Immature natural killer cell (primary cell): ENCODE data around the gene ATP5F1E. TPM values are rescaled to one million over a fixed set of nuclear protein-coding genes. Genes with fewer than 3 reads are reported as not detected.

Experiments
- DNase-seq, 3 donors: peaks; one replicate each; pipeline ENCODE4 v3.0.0; 2022; ENCODE audit warnings: mixed read lengths in 1 of 3
- H3K27ac Mint-ChIP-seq, 6 donors: one replicate each; pipeline ENCODE4 v1.8.0; 2020; ENCODE audit warnings: mixed read lengths in 6 of 6, mild to moderate bottlenecking in 5 of 6, inconsistent platforms in 4 of 6, moderate library complexity in 3 of 6
- H3K27me3 Mint-ChIP-seq, 3 donors: one replicate each; pipeline ENCODE4 v1.8.0; 2020 to 2021; ENCODE audit warnings: low read depth in 3 of 3, mild to moderate bottlenecking in 3 of 3, mixed read lengths in 3 of 3, moderate library complexity in 3 of 3, inconsistent platforms in 1 of 3
- H3K36me3 Mint-ChIP-seq, 3 donors: one replicate each; pipeline ENCODE4 v1.8.0; 2020; ENCODE audit warnings: mixed read lengths in 3 of 3, inconsistent platforms in 2 of 3, mild to moderate bottlenecking in 2 of 3
- H3K4me1 Mint-ChIP-seq, 2 donors: one replicate each; pipeline ENCODE4 v1.8.0; 2020; ENCODE audit warnings: inconsistent platforms in 2 of 2, mild to moderate bottlenecking in 2 of 2, mixed read lengths in 2 of 2, moderate library complexity in 1 of 2
- H3K4me3 Mint-ChIP-seq, 5 donors: one replicate each; pipeline ENCODE4 v1.8.0; 2020; ENCODE audit warnings: mild to moderate bottlenecking in 5 of 5, mixed read lengths in 5 of 5, inconsistent platforms in 3 of 5, moderate library complexity in 3 of 5
- H3K9me3 Mint-ChIP-seq, 6 donors: one replicate each; pipeline ENCODE4 v1.8.0; 2020; ENCODE audit warnings: mild to moderate bottlenecking in 6 of 6, mixed read lengths in 6 of 6, inconsistent platforms in 4 of 6, moderate library complexity in 3 of 6
- polyA plus RNA-seq, 3 donors: library from polyadenylated mRNA; unstranded; fragments of 300-500 nt; fragmentation: Illumina TruSeq; gene quantifications; one replicate each; pipeline ENCODE4 v1.2.3, GENCODE V29; 2021

ATP5F1E gene
- polyA plus RNA-seq, 3 donors from 2014 or later: 43.3 to 138 (median 91.7) TPM

GRCh38 chr20:59024111-59024530 is 8.0 kb downstream of the ATP5F1E start:
- H3K4me3 Mint-ChIP-seq: no peak overlapping the region

GRCh38 chr20:59023616-59024015 is 8.5 kb downstream of the ATP5F1E start:
- Mint-ChIP-seq H3K27ac (no peak overlapping the region), H3K27me3 (no peaks in the 10 kb centered on the region), H3K36me3 (peaks cover 10 to 22% (median 19%) of the 10 kb centered on the region in 3 donors), H3K4me3 (no peak overlapping the region), H3K4me1 (peaks cover 30 to 40% of the 10 kb centered on the region in 2 donors), H3K9me3 (no peaks in the 10 kb centered on the region)
- no peak for DNase-seq

More at GRCh38 chr20:59024111-59024530, 8.0 kb downstream of the ATP5F1E start:
- Mint-ChIP-seq H3K9me3 (no peaks in the 10 kb centered on the region), H3K36me3 (peaks cover 10 to 26% (median 19%) of the 10 kb centered on the region in 3 donors), H3K27ac (peak overlapping the region in 1 of 6 donors; percentile 41), H3K4me1 (peaks cover 35 to 45% of the 10 kb centered on the region in 2 donors), H3K27me3 (no peaks in the 10 kb centered on the region)
- no peak for DNase-seq

DNA sequence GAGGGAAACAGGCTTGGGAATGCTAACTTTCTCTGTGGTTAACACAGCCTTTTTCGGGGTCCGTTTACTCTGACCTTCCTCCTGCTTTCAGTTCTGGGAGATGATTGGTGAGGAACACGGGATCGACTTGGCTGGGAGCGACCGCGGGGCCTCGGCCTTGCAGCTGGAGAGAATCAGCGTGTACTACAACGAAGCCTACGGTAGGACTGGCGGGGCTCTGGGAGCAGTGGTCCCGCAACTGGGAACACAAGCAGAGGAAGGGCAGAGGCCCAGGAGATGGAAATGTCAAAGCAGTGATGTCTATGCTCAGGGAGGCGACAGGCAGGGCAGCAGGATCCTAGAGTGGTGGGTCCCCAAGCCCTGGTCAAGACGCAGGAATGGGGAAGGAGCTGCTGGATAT is 9.4 kb downstream of the ATP5F1E start:
- H3K4me1 Mint-ChIP-seq: peaks cover 23 to 31% of the 10 kb centered on the region in 2 donors
- no peak for DNase-seq
- H3K27ac Mint-ChIP-seq: no peak overlapping the region
- H3K4me3 Mint-ChIP-seq: no peak overlapping the region
- no peaks in the 10 kb centered on the region for H3K9me3 Mint-ChIP-seq
- peaks cover 10 to 19% (median 16%) of the 10 kb centered on the region in 3 donors for H3K36me3 Mint-ChIP-seq
- no peaks in the 10 kb centered on the region for H3K27me3 Mint-ChIP-seq

- H3K27me3 Mint-ChIP-seq: no peaks in the 10 kb centered on the region
- H3K9me3 Mint-ChIP-seq: no peaks in the 10 kb centered on the region
- peaks cover 6 to 19% (median 7%) of the 10 kb centered on the region in 3 donors for H3K36me3 Mint-ChIP-seq
- H3K4me3 Mint-ChIP-seq: no peak overlapping the region
- peak overlapping the region in 1 of 6 donors; percentile 75 for H3K27ac Mint-ChIP-seq
- peaks cover 21 to 28% of the 10 kb centered on the region in 2 donors for H3K4me1 Mint-ChIP-seq
- DNase-seq: no peak
Observed at GRCh38 chr20:59020938-59021551, 11.1 kb downstream of the ATP5F1E start.

DNA sequence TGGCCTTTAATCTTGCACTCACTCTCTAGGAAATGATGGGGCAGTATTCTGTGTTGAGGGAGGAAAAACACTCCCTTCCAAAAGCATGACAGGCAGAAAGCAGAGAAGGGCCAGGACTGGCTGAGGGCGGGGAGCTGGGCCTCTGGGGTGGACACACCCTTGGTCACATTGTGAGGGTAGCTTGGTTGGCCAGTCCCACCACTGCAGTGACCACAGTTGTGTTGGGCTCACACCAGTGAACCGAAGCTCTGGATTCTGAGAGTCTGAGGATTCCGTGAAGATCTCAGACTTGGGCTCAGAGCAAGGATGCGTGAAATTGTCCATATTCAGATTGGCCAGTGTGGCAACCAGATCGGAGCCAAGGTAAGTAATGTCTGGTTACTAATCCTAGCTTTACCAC is 12.9 kb downstream of the ATP5F1E start, which contains the start of gene TUBB1:
TUBB1 (plus strand) TSS at position 213 of the 400 bp plus-strand sequence; CDS start at position 307, 94 bp downstream.
- peaks cover 23 to 25% of the 10 kb centered on the region in 2 donors for H3K4me1 Mint-ChIP-seq
- peaks cover 0 to 15% (median 6%) of the 10 kb centered on the region in 3 donors for H3K36me3 Mint-ChIP-seq
- no peak for DNase-seq
- H3K27ac Mint-ChIP-seq: no peak within 1 kb of the TSS
- no peaks in the 10 kb centered on the region for H3K9me3 Mint-ChIP-seq
- H3K4me3 Mint-ChIP-seq: no peak within 1 kb of the TSS
- peaks cover 0 to 1% (median 0%) of the 10 kb centered on the region in 3 donors for H3K27me3 Mint-ChIP-seq

DNA sequence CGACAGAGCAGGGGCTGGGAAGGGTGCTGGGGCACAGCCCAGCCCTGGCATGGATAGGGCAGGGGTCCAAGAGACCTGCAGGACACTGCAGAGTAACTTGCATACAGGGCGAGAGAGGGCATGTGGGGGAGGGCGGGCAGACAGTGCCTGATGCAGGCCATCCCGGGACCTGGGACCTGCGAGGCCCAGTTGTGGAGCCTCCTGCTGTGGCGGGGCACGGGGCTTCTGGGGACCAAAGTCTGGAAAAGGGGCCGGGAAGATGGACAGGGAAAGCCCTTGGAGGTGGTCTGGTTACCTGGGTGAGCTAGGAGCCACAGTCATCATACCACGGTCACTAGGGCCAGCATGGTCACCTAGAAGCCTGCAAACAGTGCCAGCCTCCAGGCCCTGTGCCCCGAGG is 13.3 kb downstream of the ATP5F1E start:
- Mint-ChIP-seq H3K4me3 (no peak overlapping the region), H3K27me3 (peaks cover 0 to 1% (median 0%) of the 10 kb centered on the region in 3 donors), H3K4me1 (peaks cover 27% of the 10 kb centered on the region in 2 donors), H3K27ac (no peak overlapping the region), H3K9me3 (no peaks in the 10 kb centered on the region), H3K36me3 (peaks cover 0 to 11% (median 6%) of the 10 kb centered on the region in 3 donors)
- DNase-seq: no peak

DNA sequence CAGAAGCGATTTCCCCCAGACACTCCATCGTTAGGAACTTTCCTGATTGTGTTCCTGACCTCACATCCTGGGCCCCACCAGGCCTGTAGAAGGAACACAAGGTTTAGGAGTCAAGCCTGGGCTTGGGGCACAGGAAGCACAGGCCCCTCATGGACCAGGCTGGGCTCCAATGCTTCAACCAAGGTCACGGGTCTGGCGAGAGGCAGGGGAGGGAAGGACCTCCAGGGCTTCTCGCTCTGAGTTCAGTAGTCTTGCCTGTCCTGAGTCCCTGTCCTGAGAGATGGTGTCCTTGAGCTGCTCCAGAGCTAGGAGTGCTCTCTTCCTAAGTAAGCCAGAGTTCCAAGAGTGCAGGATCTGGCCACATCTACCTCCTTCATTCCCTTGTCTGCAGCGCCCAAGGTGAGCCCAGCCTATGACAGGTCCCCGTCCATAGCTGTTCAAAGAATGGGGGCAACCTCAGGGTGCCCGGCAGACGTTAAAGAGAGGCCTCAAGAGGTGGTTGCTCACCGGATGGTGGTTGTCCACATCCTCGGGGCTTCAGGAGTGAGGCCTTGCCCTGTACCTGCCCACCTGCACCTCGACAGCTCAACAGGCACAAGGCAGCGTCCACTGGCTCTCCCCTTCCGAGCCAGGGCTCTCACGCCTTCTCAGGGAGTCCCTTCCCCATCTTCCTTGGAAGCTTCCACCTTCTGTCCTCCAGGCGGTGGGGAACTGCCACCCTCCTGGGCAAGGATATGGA is 14.5 kb downstream of the ATP5F1E start:
- H3K4me3 Mint-ChIP-seq: no peak overlapping the region
- peaks cover 33% of the 10 kb centered on the region in 2 donors for H3K4me1 Mint-ChIP-seq
- H3K9me3 Mint-ChIP-seq: no peaks in the 10 kb centered on the region
- H3K36me3 Mint-ChIP-seq: peaks cover 0 to 13% (median 3%) of the 10 kb centered on the region in 3 donors
- peak overlapping the region in 2 of 6 donors; percentile 17 to 40 for H3K27ac Mint-ChIP-seq
- peaks cover 0 to 3% (median 0%) of the 10 kb centered on the region in 3 donors for H3K27me3 Mint-ChIP-seq
- DNase-seq: no peak

- Mint-ChIP-seq H3K4me1 (peaks cover 33 to 35% of the 10 kb centered on the region in 2 donors), H3K36me3 (peaks cover 0 to 12% (median 3%) of the 10 kb centered on the region in 3 donors), H3K27ac (peak overlapping the region in 2 of 6 donors; percentile 40 to 52), H3K9me3 (no peaks in the 10 kb centered on the region), H3K27me3 (peaks cover 0 to 3% (median 0%) of the 10 kb centered on the region in 3 donors), H3K4me3 (no peak overlapping the region)
- no peak for DNase-seq
Observed at GRCh38 chr20:59016795-59017492, 15.2 kb downstream of the ATP5F1E start.

DNA sequence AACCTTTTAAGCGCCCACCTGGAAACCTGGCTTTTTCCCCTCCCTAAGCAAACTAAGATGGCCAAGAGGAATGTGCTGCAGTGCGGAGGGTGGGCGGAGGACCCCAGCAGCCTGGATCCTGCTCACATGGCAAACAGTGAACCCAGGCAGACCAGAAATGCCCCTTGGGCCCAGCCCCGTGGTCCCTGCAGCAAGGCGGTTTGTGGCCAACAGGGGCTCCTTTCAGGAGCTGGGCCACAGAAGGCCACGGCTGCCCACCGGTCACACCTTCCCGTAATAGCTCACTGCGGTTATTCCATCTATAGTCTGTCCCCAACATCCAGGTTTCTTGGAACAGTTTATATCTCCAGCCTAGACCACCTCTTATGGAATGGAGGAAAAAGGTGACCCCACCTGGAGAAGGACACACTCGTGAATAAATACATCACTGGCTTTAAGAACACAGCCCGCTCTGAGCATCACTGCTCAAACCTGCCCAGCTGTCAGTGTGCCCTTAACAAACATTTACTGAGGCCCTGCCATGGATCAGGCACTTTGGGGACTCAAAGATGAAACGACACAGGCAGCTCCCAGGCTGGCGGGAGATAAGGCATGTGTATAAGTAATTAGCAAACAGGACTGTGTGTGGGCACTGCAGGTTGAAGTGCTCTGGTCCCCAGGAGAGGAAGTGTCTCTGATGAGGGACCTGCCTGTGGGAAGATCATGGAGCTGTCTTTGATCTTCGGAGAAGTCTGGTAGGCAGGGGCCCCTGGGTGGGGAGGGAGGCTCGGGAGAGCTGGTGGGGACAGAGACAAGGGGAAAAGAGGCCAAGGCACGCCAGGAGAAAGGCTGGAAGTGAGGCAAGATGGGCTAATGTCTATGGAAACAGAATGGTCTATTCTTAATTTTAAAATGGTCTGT is 16.1 kb downstream of the ATP5F1E start:
- H3K27me3 Mint-ChIP-seq: peaks cover 0 to 3% (median 1%) of the 10 kb centered on the region in 3 donors

DNA sequence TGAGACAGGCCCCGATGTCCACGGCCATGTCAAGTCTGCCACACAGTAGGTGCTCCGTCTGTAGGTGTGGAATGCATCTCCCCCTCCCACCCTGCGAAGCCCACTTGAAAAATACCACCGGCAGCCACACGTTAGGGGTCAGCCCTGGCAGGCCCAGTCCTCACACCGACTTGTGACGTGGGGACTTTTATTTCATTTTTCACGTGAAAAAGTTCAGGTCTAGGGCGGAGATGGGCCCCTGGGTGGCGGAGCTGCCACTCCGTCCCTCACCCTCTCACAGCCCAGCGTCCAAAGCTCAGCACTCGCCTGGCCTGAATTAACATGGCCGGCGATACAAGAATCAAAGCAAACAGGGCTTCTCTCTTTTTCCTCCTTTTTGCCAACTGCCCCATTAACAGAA is 16.7 kb downstream of the ATP5F1E start:
- Mint-ChIP-seq H3K4me3 (no peak overlapping the region), H3K36me3 (peaks cover 0 to 8% (median 3%) of the 10 kb centered on the region in 3 donors), H3K9me3 (no peaks in the 10 kb centered on the region), H3K4me1 (peaks cover 33 to 35% of the 10 kb centered on the region in 2 donors), H3K27ac (no peak overlapping the region), H3K27me3 (peaks cover 0 to 4% (median 3%) of the 10 kb centered on the region in 3 donors)
- no peak for DNase-seq

More for the DNA sequence above, 16.1 kb downstream of the ATP5F1E start:
- Mint-ChIP-seq H3K27ac (peak overlapping the region in 2 of 6 donors; percentile 11 to 39), H3K9me3 (no peaks in the 10 kb centered on the region), H3K4me3 (no peak overlapping the region), H3K4me1 (peaks cover 33 to 35% of the 10 kb centered on the region in 2 donors), H3K36me3 (peaks cover 0 to 12% (median 3%) of the 10 kb centered on the region in 3 donors)
- DNase-seq: no peak

GRCh38 chr20:59014680-59015389 is 17.3 kb downstream of the ATP5F1E start:
- Mint-ChIP-seq H3K4me3 (no peak overlapping the region), H3K27ac (peak overlapping the region in 1 of 6 donors; percentile 33), H3K36me3 (peaks cover 0 to 8% (median 3%) of the 10 kb centered on the region in 3 donors), H3K27me3 (peaks cover 0 to 4% (median 3%) of the 10 kb centered on the region in 3 donors), H3K4me1 (peaks cover 33 to 35% of the 10 kb centered on the region in 2 donors), H3K9me3 (no peaks in the 10 kb centered on the region)
- no peak for DNase-seq

- peaks cover 0 to 4% (median 3%) of the 10 kb centered on the region in 3 donors for H3K27me3 Mint-ChIP-seq
- H3K36me3 Mint-ChIP-seq: peaks cover 0 to 8% (median 3%) of the 10 kb centered on the region in 3 donors
- peak in 2 of 3 donors; percentile 14 to 24 for DNase-seq
- peaks cover 33 to 35% of the 10 kb centered on the region in 2 donors for H3K4me1 Mint-ChIP-seq
- H3K27ac Mint-ChIP-seq: peak overlapping the region in 5 of 6 donors; percentile 17 to 66 (median 33)
- no peaks in the 10 kb centered on the region for H3K9me3 Mint-ChIP-seq
- peak overlapping the region in 2 of 5 donors; percentile 13 to 17 for H3K4me3 Mint-ChIP-seq
Observed at GRCh38 chr20:59013959-59014608, 18.1 kb downstream of the ATP5F1E start.
